Endothelial cell of umbilical vein (primary cell): ENCODE results near the gene RAB12. TPM values are rescaled to one million over a fixed set of nuclear protein-coding genes. Genes with fewer than 3 reads are reported as not detected.

Source experiments
- BruUV-seq: library from RNA; stranded (reverse); fragments of 400-500 nt; replicated peaks from 2 replicates; lab custom pipeline; 2021; lab: Mats Ljungman, UMichigan
- CTCF ChIA-PET: fragments of 300-600, 350-600 bp; sonication (Branson Sonifier 250); formaldehyde crosslinking; loops from one replicate; lab custom pipeline; 2021; ENCODE audit warnings: antibody characterized with exemption, inconsistent platforms; lab: Charles Lee
- POLR2A ChIA-PET: fragments of 300-600, 350-600 bp; sonication (Branson Sonifier 250); formaldehyde crosslinking; loops from one replicate; lab custom pipeline; 2021; ENCODE audit warnings: antibody characterized with exemption, inconsistent platforms; lab: Charles Lee
- DNase-seq: peaks from one replicate; pipeline ENCODE4 v3.0.0-alpha.2; 2011; ENCODE audit warnings: low read depth, low spot score
- FAIRE-seq: peaks from 2 replicates; lab custom pipeline; 2011; peaks lifted over from hg19 to GRCh38; lab: Jason Lieb, UNC
- H2AFZ ChIP-seq: 2 replicates; pipeline ENCODE4 v1.6.0; 2012; ENCODE audit warnings: low read depth, low read length, control low read depth, inconsistent platforms
- H3K27ac ChIP-seq: 2 replicates; pipeline ENCODE4 v1.5.1; 2011; ENCODE audit warnings: low read depth, mild to moderate bottlenecking, control low read depth, low read length, moderate library complexity; ENCODE audit not compliant: insufficient read depth
- H3K27me3 ChIP-seq, 2 experiments: 2 replicates each; pipeline versions ENCODE4 v1.6.0 to v1.6.1; 2011; ENCODE audit warnings: low read length in 2 of 2, mixed read lengths in 1 of 2; ENCODE audit not compliant: control insufficient read depth in 2 of 2, insufficient read depth in 2 of 2
- H3K36me3 ChIP-seq, 2 experiments: 2 replicates in 1 of 2; 3 replicates in 1 of 2; pipeline ENCODE4 v1.5.1; 2011; ENCODE audit warnings: low read length in 2 of 2, mild to moderate bottlenecking in 1 of 2, moderate library complexity in 1 of 2; ENCODE audit not compliant: control insufficient read depth in 2 of 2, insufficient read depth in 2 of 2; ENCODE audit errors: extremely low read depth in 1 of 2
- H3K4me1 ChIP-seq: 3 replicates; pipeline ENCODE4 v1.5.1; 2011; ENCODE audit warnings: mild to moderate bottlenecking, low read length; ENCODE audit not compliant: control insufficient read depth, insufficient read depth; ENCODE audit errors: extremely low read depth
- H3K4me2 ChIP-seq: 2 replicates; pipeline ENCODE4 v1.6.1; 2011; ENCODE audit warnings: low read length, control low read depth, mixed read lengths; ENCODE audit not compliant: insufficient read depth
- H3K4me3 ChIP-seq, 3 experiments: fragments of 200-600 bp in 1 of 3; sonication (generic), shearing (Covaris generic) in 1 of 3; replicated peaks in 1 of 3; 2 replicates each; pipeline ENCODE4 v1.5.1; 2011 to 2016; ENCODE audit warnings: control low read depth in 3 of 3, low read length in 3 of 3, mild to moderate bottlenecking in 2 of 3, inconsistent platforms in 1 of 3, low read depth in 1 of 3, moderate library complexity in 1 of 3; ENCODE audit not compliant: insufficient read depth in 1 of 3
- H3K79me2 ChIP-seq: 2 replicates; pipeline ENCODE4 v1.6.0; 2012; ENCODE audit warnings: low read length, inconsistent platforms; ENCODE audit not compliant: control insufficient read depth, insufficient read depth
- H3K9ac ChIP-seq: replicated peaks from 2 replicates; pipeline ENCODE3; 2011; ENCODE audit warnings: low read length, control low read depth; ENCODE audit not compliant: insufficient read depth; ENCODE audit errors: extremely low read depth
- H3K9me1 ChIP-seq: replicated peaks from 3 replicates; pipeline ENCODE4 v1.6.0; 2011; ENCODE audit warnings: mild to moderate bottlenecking, low read length; ENCODE audit not compliant: control insufficient read depth, insufficient read depth; ENCODE audit errors: extremely low read depth
- H3K9me3 ChIP-seq: replicated peaks from 2 replicates; pipeline ENCODE4 v1.5.1; 2012; ENCODE audit warnings: low read length, inconsistent platforms; ENCODE audit not compliant: control insufficient read depth, insufficient read depth
- H4K20me1 ChIP-seq: replicated peaks from 2 replicates; pipeline ENCODE3; 2011; ENCODE audit warnings: mild to moderate bottlenecking, low read length; ENCODE audit not compliant: control insufficient read depth, insufficient read depth; ENCODE audit errors: extremely low read depth
- EZH2 ChIP-seq: IDR thresholded peaks from 2 replicates; pipeline ENCODE4 v1.6.1; 2012; ENCODE audit warnings: borderline replicate concordance, low read depth, mild to moderate bottlenecking, moderate library complexity, low read length, inconsistent platforms; ENCODE audit not compliant: severe bottlenecking
- FOS ChIP-seq: IDR thresholded peaks from 2 replicates; pipeline ENCODE4 v1.6.1; 2011; ENCODE audit warnings: mild to moderate bottlenecking, low read length, moderate library complexity, borderline replicate concordance; ENCODE audit not compliant: insufficient read depth
- GATA2 ChIP-seq: IDR thresholded peaks from 2 replicates; pipeline ENCODE4 v1.7.0; 2011; ENCODE audit warnings: low read depth, mild to moderate bottlenecking, moderate library complexity, mixed read lengths, low read length; ENCODE audit not compliant: insufficient read length, insufficient read depth
- JUN ChIP-seq: IDR thresholded peaks from 2 replicates; pipeline ENCODE4 v1.6.1; 2011; ENCODE audit warnings: borderline replicate concordance, low read depth; ENCODE audit not compliant: insufficient read length, insufficient read depth
- MYC ChIP-seq: IDR thresholded peaks from one replicate; pipeline ENCODE4 v1.6.1; 2011; ENCODE audit warnings: mild to moderate bottlenecking, low read depth, low read length
- POLR2A ChIP-seq: IDR thresholded peaks from 2 replicates; pipeline ENCODE4 v1.6.1; 2012; ENCODE audit warnings: low read depth, mild to moderate bottlenecking, control low read depth, low read length
- POLR2AphosphoS5 ChIP-seq: IDR thresholded peaks from 2 replicates; pipeline ENCODE4 v1.6.1; 2012; ENCODE audit warnings: low read depth, mild to moderate bottlenecking, control low read depth, low read length, moderate library complexity; ENCODE audit not compliant: insufficient read depth
- dilution Hi-C: fragments of 300-500 bp; cut with MboI; formaldehyde crosslinking; loops from one replicate; pipeline ENCODE4 v1.15.0; 2019; ENCODE audit warnings: low sequenced_read_pairs; ENCODE audit not compliant: extremely low pct_ligation_motif_present
- intact Hi-C: fragments of 100-400 bp; cut with micrococcal nuclease; formaldehyde crosslinking; loops from one replicate; pipeline ENCODE4 v1.10.0; 2022
- polyA plus RNA-seq, 4 experiments: library from polyadenylated mRNA; depleted of rRNA in 3 of 4; stranded (reverse) in 3 of 4; unstranded in 1 of 4; fragments of >200 nt; gene quantifications; 2 replicates each; pipeline versions ENCODE4 v1.2.1 to v1.2.3, GENCODE V29; 2011 to 2012; ENCODE audit warnings: missing spikeins in 1 of 4
- total RNA-seq: library from RNA; stranded (reverse); gene quantifications from 2 replicates; pipeline ENCODE4 v1.2.3, GENCODE V29; 2021
- TF ChIP-seq, protein P1 (sequence below), 2 donors: IDR thresholded peaks; 1 replicate in 1 of 2; 2 replicates in 1 of 2; pipeline ENCODE4 v1.5.1; 2011; ENCODE audit warnings: low read length in 2 of 2, mild to moderate bottlenecking in 2 of 2, moderate library complexity in 2 of 2, control low read depth in 1 of 2, inconsistent platforms in 1 of 2, low read depth in 1 of 2; ENCODE audit not compliant: insufficient read depth in 1 of 2; ENCODE audit errors: extremely low read depth in 1 of 2
- TF ChIP-seq, protein P2 (sequence below): IDR thresholded peaks from 2 replicates; pipeline ENCODE4 v1.6.1; 2011; ENCODE audit not compliant: insufficient read depth, insufficient read length

The RAB12 gene
- total and polyA plus RNA-seq, 2 donors (not counting 3 experiments of a cell fraction or from before 2014, with no cell fraction given), result 11.5 to 42.0 TPM

DNA sequence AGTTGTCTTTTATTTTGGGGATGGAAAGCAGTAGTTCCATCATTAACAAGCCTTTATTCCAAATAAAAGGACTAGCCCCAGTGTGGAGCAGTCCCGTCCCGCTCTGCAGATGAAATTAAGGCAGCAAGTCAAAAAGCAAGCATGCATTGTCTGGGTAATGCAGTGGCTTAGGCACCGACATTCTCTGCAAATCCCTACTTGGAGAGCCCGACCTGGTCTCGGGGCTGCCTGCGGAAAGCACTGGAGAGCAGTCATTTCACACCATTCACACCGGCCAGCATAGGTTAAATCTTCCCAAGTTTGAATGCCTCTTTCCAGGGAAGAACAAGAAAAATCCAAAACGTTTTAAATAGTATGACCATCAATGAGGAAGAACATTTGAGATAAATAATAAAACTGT lies 24.4 kb upstream of the RAB12 start:
- Histone ChIP-seq H3K79me2 (no peaks in the 10 kb centered on the region), H2AFZ (no peak overlapping the region), H3K27me3 (peaks cover 2% of the 10 kb centered on the region in 2 experiments), H4K20me1 (no peaks in the 10 kb centered on the region), H3K4me2 (no peak overlapping the region), H3K27ac (no peak overlapping the region), H3K4me3 (no peak overlapping the region), H3K9ac (no peak overlapping the region), H3K36me3 (no peaks in the 10 kb centered on the region), H3K9me1 (no peaks in the 10 kb centered on the region), H3K4me1 (no peaks in the 10 kb centered on the region), H3K9me3 (no peaks in the 10 kb centered on the region)
- POLR2A ChIA-PET, result no interaction called here
- DNase-seq (no peak), FAIRE-seq (no peak)
- dilution Hi-C loops, result no loop called here
- intact Hi-C loops, result no loop called here
- TF ChIP-seq POLR2AphosphoS5, result no peak
- no peak for TF ChIP-seq GATA2
- TF ChIP-seq MYC, result no peak
- TF ChIP-seq, protein P1, sequence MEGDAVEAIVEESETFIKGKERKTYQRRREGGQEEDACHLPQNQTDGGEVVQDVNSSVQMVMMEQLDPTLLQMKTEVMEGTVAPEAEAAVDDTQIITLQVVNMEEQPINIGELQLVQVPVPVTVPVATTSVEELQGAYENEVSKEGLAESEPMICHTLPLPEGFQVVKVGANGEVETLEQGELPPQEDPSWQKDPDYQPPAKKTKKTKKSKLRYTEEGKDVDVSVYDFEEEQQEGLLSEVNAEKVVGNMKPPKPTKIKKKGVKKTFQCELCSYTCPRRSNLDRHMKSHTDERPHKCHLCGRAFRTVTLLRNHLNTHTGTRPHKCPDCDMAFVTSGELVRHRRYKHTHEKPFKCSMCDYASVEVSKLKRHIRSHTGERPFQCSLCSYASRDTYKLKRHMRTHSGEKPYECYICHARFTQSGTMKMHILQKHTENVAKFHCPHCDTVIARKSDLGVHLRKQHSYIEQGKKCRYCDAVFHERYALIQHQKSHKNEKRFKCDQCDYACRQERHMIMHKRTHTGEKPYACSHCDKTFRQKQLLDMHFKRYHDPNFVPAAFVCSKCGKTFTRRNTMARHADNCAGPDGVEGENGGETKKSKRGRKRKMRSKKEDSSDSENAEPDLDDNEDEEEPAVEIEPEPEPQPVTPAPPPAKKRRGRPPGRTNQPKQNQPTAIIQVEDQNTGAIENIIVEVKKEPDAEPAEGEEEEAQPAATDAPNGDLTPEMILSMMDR (IDR thresholded peaks at IDR 0.05; ENCODE audit: extremely low read depth in 1 of 2, insufficient read depth in 1 of 2, low read depth in 1 of 2, low read length in 2 of 2), result no peak
- no peak for TF ChIP-seq POLR2A
- no peak for TF ChIP-seq JUN
- no peak for TF ChIP-seq EZH2
- TF ChIP-seq, protein P2, sequence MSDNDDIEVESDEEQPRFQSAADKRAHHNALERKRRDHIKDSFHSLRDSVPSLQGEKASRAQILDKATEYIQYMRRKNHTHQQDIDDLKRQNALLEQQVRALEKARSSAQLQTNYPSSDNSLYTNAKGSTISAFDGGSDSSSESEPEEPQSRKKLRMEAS, result no peak
- no peak for TF ChIP-seq FOS
- CTCF ChIA-PET, result no interaction called here
- BruUV-seq, result no TSS peak
